GM12864 (cell line): Measurements from ENCODE around the gene ZNF10.
A peak's percentile ranks its signal among the peaks of the same experiment; 100 is the strongest.

Experiments used
- DNase-seq: peaks from one replicate; pipeline ENCODE4 v3.0.0-alpha.2; 2011; ENCODE audit warnings: low read depth
- H3K4me3 ChIP-seq: 2 replicates; pipeline ENCODE4 v1.5.1; 2011; ENCODE audit warnings: mild to moderate bottlenecking, low read depth, low read length, control low read depth
- TF ChIP-seq, protein P1 (sequence below): IDR thresholded peaks from 2 replicates; pipeline ENCODE4 v1.5.1; 2011; ENCODE audit warnings: low read depth, mild to moderate bottlenecking, moderate library complexity, low read length, control low read depth, inconsistent platforms; ENCODE audit errors: missing control alignments

Gene ZNF10

DNA sequence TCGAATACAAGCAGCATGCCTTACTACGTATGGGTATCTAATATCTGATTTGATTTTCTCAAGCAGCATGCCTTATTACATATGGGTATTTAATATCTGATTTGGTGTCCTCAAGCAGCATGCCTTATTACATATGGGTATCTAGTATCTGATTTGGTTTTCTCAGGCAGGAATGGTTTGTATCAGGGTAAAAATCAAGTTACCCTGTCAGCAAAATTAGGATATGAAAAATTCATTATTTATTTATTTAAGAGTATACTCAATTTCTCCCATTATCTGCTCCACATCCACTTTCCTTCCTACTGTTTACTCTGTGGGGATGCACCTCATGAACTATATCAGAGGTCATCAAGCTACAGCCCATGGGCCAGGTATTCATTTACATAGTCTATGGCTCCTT is 22.3 kb upstream of the ZNF10 start:
- TF ChIP-seq, protein P1, sequence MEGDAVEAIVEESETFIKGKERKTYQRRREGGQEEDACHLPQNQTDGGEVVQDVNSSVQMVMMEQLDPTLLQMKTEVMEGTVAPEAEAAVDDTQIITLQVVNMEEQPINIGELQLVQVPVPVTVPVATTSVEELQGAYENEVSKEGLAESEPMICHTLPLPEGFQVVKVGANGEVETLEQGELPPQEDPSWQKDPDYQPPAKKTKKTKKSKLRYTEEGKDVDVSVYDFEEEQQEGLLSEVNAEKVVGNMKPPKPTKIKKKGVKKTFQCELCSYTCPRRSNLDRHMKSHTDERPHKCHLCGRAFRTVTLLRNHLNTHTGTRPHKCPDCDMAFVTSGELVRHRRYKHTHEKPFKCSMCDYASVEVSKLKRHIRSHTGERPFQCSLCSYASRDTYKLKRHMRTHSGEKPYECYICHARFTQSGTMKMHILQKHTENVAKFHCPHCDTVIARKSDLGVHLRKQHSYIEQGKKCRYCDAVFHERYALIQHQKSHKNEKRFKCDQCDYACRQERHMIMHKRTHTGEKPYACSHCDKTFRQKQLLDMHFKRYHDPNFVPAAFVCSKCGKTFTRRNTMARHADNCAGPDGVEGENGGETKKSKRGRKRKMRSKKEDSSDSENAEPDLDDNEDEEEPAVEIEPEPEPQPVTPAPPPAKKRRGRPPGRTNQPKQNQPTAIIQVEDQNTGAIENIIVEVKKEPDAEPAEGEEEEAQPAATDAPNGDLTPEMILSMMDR, result no peak
- no peak for DNase-seq
- no peak overlapping the region for H3K4me3 ChIP-seq

DNA sequence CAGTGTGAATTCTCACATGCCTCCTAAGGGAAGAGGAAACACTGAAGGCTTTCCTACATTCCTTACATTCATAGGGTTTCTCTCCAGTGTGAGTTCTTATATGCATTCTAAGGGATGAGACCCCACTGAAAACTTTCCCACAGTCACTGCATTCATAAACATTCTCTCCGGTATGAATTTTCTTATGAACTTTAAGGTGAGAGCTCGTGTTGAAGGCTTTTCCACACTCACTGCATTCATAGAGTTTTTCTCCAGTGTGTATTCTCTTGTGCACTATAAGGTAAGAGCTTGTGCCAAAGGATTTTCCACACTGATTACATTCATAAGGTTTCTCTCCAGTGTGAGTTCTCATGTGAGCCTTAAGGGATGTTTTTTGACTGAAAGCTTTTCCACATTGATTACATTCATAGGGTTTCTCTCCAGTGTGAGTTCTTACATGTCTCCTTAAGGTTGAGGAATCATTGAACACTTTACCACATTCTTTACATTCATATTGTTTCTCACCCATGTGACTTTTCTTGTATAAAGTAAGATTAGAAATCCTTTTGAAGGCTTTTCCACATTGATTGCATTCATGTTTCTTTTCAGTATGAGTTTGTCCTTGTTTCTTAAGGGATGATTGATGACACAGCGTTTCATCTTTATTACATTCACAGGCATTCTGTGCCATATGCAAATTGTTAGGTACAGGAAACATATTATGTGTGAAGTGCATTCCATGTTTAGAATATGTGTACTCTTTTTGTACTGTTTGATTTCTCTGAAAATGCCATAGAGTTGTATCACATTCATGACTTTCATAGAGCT is 9.8 kb upstream of the ZNF10 start:
- no peak for DNase-seq
- no peak overlapping the region for H3K4me3 ChIP-seq
- TF ChIP-seq, protein P1, result no peak

DNA sequence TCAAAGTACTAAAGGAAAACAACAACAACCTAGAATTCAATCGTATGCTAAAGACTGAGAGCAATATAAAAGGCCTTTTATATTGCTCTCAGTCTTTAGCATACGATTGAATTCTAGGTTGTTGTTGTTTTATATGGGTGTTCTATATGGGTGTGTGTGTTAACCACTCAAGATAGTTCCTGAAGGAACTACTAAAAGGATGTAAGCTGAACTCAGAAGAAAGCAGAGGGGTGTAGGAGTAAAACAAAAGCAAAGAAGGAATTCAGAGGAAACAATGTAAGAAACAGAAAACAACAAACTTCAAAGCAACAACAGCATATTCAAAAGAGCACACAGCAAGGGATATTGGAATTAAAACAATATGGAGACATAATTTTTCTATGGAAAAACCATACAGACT is 5.8 kb upstream of the ZNF10 start:
- TF ChIP-seq, protein P1, result no peak
- H3K4me3 ChIP-seq, result no peak overlapping the region
- no peak for DNase-seq

DNA sequence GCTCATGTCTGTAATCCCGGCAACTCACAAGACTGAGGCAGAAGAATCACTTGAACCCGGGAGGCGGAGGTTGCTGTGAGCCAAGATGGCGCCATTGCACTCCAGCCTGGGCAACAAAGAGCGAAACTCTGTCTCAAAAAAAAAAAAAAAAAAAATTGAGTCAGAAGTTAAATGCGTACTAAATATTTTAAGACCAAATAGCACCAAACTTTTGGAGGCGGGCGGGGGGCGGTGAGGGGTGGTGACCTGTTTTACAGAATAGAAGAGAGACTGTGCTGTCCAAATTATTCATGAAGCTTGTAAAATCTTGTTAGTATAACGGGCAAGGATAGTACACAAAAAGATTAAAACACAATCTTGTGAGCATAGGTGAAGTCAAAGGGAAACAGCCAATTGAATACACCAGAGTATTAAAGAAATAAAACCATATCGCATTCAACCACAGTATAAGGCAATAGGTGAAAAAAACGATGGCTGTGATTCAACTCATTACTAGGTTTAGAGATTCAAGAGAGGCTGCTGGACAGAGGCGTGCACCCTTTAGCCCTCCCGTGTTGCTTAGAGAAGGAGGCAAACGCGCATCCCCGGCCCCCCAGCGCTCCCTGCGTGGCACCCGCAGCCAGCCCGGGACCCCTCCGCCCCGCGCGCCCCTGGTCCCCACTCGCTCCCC is 924 bp upstream of the ZNF10 start:
- H3K4me3 ChIP-seq, result peak overlapping the region; percentile 75
- no peak for DNase-seq
- TF ChIP-seq, protein P1, result no peak

DNA sequence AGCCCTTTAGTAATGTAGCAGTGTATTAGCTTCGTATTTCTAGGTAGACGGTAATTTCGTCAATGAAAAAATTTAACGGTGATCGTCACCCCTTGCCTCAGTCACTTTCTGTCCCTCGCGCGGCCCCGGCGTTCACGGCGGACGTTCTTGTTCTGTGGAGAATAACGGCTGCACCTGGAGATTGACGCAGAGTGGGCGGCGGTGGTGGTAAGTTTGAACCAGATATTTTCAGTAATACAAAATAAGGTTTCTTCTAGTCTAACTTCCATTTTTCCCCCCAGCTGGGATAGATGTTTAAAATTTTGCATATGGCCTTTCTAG is 341 bp downstream of the ZNF10 start:
- DNase-seq, result no peak
- TF ChIP-seq, protein P1, result no peak
- H3K4me3 ChIP-seq, result peak overlapping the region; percentile 75

DNA sequence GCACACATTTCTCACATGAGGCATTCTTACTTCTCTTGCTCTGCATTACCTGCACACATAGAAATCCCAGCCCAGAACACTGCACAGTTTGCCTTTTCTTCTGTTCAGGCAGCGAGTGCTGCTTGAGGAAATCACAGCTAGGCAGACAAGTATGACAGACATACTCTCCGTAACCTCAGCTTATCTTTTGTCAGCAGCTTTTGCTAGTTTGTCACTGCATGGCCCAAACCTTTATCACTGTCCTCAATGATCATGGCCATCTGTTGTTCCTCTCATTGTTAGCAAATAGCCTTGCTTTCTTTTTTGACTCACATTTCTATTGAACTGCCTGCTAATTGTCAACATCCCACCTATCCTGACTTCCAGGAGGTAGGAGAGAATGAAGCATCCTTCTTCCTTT is 5.3 kb downstream of the ZNF10 start:
- DNase-seq, result no peak
- TF ChIP-seq, protein P1, result no peak
- no peak overlapping the region for H3K4me3 ChIP-seq
